HG03342 (cell line): Measurements from ENCODE around the gene KLHL25.

Experiments used
- ATAC-seq: cut with Tn5 transposase; IDR thresholded peaks from one replicate; pipeline ENCODE4 v1.9.1; 2021; ENCODE audit warnings: mild to moderate bottlenecking, moderate library complexity; ENCODE audit not compliant: unreplicated experiment

KLHL25 gene

DNA sequence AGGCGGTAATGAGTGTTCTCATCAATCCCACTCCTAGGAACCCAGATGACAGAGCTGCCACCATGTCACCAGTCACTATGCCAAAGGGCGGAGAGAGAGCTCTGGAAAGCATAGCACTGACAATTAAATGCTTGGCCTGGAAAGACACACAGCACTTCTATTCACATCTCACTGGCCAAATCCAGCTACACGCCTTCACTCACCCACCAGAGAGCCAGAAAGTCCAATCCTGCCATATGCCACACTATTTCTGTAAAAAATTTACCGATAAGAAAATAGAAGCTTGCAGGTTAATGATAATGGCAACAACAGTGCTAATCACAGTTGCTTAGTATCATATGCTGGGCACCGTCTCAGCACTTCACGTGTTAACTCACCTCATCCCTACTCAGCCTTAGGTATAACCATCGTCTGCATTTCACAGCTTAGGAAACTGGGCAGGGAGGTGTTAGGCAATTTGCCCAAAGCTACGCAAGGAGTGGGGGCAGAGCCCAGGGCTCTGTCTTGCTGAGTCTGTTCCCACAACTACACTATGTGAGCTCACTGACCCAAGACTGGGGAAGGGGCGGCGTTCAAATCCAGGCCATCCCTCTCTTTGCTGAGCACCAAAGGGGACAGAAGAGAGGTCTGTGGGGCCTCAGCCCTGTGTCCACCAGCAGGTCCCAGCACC is 16.5 kb downstream of the KLHL25 start:
- no peak for ATAC-seq

DNA sequence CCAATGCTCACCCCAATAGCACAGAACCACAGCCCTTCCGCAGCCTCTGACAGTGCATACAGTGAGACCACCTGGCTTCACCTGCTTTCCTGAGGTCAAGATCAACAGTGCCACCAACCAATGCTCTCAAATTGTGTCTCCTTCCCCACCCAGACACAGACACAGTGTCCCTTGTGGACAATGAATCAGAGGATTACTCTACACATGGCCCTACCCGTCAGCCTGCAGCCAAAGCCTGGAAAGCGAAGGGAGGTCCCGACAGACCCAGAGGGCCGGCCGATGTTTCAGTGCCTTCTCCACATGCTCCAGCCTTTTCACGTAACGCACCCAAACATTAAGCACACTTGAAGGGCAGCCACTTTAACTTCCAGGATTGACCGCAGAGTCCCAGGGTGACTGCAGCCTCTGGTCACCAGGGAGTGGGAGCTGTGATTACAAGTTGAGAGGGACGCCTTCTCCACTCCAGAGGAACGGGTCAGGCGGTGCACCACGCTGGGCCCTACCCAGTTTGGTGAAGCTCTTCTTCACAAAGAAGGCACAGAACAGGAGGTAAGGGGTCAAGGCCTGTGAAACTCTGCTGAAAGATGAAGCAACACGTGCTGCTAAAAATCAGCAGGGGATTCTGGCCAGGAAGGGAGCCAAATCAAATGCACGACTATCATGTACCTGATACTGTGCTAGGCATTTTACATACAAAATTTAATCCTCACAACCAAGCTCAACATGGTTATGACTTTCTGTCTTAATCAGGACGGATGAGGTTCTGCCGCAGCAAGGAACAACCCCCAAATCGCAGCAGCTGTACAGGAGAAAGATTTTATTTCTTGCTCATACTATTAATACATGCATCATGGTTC is 17.2 kb downstream of the KLHL25 start:
- ATAC-seq = no peak

DNA sequence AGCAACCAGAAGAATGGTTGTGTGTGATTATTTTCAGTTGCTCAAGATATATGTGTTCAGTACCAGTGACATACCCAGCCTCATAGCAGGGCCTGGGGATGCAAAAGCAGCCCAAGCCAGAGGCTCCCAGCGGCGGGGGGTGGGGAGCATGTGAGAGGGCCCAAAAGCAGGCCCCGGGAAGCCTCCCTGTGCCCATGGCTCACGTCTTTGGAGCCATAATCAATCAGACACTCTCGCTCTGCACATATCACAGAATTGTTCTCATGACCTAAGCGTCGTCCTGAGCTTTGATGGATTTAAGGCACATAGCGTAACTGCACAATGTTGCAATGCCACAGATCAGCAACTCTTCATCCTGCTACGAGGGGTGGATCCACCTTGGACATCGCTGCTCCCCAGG is 20.8 kb downstream of the KLHL25 start:
- ATAC-seq = no peak

DNA sequence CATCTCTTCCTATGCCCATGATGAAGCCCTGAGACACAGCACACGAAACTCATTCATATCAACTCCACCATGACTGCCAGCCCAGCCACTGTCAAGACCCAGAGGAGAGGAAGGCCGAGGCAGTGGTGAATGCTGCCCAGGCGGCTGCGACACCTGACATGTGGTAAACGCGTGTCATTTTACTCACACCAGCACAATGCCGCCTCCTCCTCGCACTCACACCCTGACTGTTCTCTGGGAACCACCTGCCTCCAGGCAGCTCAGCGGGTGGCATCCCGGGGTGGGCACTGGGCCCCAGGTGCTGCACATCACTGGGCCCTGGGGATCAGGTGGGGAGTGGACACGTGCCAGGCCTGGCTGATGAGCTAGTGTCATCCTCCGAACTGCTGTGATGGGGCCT is 21.5 kb downstream of the KLHL25 start:
- no peak for ATAC-seq

DNA sequence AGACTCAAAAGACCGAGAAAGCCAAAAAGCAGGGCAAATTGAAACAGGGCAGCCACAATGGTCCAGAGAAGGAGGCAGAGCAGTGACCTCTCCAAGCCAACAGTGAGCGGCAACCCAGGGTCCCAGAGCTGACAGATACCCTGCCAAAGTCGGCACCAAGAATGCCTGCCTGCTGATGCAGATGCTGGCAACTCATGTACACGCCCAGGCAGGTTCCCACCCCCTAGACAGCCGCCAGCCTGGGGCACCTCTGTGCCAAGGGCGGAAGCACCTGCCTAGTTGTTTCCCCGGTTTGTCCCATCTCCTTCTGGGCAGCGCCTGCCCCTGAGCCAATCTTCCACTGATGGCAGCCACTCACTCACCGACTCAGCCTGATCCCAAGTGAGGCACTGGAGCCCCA is 22.1 kb downstream of the KLHL25 start:
- no peak for ATAC-seq

DNA sequence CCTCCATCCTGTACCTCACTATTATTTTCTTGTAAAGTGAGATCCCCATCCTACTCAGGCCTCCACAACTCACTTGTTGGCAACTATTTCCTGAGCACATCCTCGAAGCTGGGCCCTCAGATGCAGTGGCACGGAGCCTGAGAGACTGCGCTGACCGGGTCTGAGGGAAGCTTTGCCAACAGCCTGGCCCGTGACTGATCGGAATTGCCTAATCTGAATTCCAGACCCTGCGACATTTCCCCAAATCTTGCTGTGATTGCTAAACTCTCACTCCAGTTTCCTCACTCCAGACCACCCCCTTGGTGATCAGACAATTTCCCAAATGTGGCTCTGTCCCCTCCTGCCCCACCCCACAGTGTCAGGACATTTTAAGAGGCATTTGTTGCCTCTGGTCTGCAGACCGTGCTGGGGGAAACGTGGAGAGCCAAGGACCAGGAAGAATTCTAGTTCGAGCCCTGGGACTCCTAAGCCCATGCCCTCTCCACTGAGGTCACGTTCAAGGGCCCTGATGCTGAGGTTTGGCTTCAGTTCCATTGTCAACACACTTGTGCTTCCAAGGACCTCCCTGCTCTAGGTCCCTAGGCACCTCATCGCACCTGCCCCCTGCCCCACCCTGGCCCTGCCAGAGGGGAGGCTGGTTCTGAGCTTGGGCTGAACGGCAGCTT is 22.8 kb downstream of the KLHL25 start:
- ATAC-seq = no peak

DNA sequence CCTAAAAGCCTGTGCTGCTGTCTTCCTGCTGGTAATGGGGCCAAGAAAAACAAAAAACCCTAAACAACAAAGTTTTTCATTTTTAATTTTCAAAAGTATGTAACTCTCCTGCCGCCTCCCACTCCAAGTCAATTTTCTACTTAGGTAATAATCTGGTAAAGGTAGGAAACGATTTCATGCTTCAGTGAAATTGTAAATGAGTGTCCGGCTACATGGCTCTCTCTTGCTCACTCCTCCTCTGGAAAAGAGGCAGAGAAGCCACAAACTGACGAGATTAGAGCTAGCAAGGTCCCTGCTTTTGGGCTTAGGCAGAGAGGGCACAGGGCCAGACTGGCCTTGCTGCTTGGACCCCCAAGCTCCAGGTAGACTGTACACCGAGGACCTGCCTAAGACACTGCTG is 23.5 kb downstream of the KLHL25 start:
- ATAC-seq = no peak

DNA sequence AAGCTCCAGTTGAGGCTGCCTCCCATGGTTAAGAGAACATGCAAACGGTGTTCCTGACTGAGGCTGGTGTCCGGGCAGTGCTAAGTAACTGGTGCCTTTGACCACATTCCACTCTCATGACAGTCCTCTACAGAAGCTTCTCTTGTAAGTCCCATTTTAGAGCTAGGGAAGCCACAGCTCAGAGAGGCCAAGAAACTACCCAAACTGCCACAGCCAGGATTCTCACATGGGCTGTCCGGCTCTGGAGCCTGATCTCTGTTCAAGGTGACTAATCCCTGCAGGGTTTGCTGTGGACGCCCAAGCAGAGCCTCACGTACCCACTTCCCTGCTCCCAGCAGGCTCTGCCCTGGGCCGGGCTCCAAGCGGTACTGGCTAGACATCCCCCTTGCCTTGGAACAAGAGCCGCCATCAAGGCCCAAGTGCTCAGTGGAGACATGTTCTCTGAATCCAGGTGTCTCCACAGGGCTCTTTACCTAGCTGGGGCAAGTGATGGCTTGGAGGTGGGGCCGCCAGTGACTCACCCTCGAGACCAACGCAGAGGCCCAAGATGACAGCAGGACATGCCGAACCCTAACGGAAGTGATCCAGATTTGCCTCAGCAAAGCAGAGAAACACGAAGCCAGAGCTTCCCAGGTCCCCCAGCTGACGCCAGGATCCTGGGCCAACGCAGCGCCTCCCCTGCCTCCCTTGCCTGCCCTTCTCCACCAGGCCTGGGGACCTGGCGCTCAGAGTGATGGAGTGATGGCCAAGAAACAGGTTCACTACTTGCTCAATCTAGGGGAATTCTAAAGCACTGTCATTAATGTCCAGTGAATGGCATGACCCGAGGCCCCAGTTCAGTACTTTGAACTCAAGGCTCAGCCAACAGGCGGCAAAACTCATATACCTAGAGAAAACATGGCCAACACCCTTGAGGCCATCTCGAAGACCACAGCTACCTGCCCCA is 24.4 kb downstream of the KLHL25 start:
- no peak for ATAC-seq

DNA sequence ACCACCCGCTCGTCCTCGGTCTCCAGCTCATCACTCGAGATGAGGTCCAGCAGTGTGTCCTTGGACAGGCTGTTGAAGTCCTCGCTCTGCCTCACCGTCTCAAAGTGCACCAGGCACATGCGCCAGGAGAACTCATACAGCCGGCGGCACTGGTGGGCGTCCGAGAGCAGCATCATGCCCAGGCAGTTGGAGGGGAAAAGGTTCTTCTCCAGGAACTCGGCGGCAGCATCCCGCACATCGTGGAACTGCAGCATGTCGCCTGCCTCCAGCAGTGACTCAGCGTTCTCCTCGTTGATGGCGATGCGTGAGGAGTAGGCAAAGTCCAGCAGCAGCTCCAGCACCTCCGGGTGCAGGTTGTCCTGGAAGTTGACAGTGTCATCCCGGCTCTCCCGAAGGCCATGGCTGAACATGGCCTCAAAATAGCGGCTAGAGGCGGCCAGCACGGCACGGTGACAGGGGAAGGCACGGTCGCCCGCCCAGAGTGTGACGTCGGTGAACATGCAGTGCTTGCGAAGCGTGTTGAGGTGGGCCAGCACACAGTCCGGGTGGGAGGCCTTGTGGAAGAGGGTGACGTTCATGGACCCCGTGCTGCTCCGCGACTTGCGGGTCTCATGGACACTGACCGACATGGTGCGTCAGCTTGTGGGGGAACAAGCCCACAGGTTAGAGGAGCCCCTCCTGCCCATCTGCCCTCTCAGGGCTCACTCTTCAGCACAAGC is 25.4 kb downstream of the KLHL25 start:
- no peak for ATAC-seq

DNA sequence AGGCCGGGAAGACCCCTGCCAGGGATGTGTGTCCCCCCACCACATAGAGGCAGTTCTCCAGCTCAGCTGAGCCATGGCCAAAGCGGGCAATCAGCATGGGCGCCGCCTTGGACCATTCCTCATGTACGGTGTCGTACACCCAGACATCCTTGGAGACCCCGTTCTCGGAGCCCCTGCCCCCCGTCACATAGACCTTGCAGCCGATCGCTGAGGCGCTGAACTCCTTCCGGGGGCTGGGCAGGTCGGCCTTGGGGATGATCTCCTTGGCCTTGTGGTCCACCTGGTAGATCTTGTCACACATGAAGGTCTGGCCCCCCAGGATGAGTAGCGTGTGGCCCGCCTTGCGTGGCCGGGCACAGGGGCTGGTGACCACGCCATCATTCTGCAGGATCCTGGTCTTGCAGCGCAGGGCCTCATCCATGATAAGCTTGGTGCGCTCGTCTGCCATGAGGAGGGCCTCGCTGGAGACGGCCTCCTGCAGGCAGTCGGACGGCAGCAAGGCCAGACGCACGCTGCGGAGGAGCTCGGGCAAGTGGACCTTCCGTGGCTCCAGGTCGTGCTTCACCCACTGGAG is 26.0 kb downstream of the KLHL25 start:
- no peak for ATAC-seq

DNA sequence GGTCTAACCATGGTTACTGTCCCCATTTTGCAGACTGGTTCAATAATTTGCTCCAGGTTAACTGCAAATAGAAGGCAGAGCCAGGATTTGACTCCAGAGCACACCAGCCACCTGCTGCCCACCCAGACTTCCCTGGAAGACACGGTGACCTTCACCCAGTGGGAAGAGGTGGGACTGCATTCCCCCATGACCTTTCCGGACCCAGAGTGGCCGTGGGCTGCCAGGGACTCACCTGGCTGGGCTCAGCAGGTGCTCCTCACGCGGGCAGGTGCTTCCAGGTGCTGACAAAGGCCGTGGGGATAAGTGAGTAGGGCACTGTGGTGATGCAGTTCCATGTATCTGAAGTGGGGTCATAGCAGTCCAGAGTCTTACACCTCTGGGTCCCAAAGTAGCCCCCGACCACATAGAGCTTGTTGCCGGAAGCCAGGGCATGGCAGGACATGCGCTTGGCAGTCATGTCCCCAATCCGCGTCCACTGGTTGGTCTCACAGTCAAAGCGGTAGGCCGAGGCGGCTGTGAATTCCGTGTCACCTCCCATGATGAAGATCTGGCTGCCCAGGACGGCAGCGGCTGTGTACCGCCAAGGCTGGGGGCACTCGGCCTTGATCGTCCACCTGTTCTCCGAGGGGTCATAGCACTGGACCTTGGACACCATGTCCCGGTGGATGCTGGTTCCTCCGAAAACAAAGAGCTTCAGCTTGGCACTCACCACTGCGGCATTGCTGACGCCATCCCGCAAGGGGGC is 26.8 kb downstream of the KLHL25 start:
- no peak for ATAC-seq

DNA sequence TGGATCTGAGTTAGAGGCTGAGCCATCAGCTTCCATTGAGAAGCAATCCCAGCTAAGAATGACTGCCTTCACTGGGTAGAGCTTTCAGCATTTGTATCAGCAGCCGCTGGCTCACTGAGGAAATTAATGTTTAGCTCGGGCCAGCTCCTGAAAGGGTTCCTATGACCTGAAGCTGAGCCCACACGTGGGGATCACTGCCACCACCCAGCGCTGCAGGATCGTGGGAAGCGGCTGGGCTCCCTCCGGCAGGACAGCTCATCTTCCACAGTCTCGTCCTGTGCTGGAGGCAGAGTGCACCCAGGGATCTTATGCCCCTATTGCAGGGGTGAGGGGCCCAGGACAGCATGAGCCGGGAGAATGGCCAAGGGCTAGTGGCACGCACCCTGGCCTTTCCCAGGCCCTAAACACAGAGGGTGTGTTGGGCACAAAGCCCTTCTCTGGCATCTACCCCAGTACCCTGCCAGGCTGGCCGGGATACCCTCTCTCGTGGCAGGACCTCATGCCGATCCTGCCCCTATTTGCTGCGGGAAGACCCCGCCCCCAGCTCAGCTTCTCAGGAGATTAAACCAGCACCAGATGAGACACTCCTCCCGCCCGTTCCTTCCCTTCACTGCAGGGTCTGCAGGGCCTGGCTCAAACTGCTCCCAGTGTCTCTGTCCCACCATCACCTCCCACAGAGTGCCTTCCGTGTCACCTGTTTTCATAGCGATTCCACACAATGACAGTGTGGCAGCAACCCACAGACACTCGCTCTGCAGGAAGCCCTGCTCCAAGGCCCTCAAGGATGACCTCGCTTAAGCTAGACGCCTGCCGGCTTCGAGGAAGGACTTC is 28.5 kb downstream of the KLHL25 start:
- no peak for ATAC-seq

DNA sequence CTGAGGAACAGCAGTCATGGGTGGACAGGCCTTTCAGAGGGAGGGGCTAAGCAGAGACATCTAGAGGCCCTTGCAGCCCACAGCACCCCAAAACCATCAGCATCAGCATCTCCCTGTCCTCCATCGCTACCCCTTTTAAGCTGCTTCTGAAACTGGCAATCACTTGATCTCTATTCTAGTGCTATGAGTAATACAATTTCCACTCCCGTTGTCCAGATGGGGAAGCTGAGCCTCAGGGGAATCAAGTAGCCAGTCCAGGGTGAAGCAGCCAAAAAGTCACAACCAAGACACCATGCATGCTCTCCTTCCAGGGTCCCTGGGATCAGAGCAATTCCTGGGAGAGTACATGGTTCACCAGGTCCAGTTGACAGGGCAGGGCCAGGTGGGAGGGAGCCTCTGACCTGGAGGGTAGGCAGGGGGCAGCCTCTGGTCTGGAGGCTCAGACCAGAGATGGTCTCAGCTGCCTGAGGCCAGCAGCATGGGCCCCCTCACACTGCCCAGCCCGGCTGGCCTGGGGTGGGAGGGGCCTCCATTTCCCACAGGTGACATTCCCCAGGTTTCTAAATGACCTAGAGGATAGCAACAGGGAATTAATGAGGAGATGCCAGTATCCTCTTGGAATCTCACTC is 30.0 kb downstream of the KLHL25 start:
- ATAC-seq = no peak

DNA sequence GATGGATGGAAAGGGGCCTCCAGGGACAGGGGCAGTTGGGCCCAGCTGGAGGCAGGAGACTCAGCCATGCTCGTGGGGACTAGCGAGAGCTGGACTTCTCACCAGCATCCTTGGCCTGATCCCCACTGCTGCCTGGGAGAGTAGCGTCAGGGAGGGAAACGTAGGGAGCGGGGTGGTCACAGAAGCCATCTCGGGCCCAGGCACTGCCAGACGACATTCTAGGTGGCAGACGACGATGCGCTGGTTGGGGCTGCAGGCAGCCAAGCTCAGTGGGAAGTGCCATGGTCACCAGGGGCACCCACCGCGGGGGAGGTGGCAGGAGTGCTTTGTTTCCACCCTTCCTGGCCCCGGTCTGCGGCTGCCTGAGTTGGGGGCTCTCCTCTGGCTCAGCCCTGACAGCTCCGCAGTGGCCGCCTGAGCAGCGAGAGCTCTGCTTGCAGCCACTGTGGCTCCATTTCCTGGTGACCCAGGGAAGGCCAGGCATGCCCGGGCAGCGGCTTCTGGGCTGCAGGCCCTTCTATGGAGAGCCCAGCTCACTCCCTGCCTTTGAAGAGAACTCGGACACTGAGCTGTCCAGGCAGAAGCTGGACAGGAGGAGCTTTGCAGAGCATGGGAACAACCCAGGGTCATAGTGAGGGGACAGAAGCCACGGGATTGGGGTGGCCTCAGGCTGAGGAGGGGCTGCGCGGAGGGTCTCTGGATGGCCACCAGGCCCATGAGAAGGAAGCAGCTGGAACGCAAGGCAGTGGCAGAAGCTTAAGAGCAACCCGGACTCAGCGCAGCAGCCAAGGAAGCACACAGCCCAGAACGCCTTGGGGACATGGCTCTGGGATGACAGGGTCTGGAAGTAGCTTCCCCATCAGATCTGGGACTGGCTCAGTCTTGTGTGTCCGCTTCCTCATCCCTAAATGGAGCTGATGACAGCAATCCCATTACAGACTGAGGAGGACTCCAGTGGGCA is 30.8 kb downstream of the KLHL25 start:
- no peak for ATAC-seq

DNA sequence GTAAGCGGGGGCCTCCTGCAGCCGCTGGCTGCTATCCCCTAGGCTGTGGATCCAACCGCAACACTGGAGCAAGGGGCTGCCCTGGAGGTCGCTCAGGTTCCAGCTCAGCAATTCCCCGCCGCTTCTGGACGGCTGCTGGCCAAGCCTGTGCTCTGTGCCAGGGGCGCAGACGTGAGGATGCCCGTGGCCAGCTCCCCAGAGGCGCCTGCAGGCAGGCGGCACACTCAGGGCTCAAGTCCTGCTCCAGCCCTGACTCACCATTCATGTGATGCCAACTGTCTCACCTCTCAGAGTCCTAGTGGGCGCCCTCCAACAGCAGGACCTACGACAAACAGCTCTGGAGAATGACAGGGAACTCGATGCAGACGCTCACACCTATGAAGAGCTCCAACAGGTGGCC is 31.6 kb downstream of the KLHL25 start:
- no peak for ATAC-seq

DNA sequence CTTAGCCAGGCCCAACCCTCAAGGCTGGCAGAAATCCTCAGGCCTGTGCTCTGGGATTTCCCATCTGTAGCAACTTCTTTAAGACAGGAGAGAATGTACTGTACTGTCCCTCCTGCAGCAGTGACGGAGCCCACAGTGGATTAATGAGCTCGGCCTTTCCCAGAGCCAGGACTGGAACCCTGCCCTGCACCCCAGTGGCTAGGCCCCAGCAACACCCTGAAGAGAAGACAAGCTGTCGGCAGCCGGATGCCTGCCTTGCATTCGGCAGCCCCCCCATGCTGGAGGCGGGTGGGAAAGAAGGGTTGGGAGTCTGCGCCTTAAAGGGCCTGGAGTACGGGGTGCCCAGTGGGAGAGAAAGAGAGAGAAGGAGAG is 32.0 kb downstream of the KLHL25 start:
- no peak for ATAC-seq
